Stomach (tissue), 9 donors: ENCODE results near the gene SH3PXD2A. TPM values are rescaled to one million over a fixed set of nuclear protein-coding genes. Genes with fewer than 3 reads are reported as not detected.
A peak's percentile ranks its signal among the peaks of the same experiment; 100 is the strongest.

ENCODE experiments used
- DNase-seq, 2 donors: peaks; one replicate each; pipeline versions ENCODE4 v3.0.0 to v3.0.0-alpha.2; 2013 to 2019
- H3K27ac ChIP-seq, 5 donors: fragments of 200-600 bp in 4 of 5; sonication (generic) in 4 of 5; one replicate each; pipeline ENCODE4 v1.5.1; 2013 to 2019; ENCODE audit warnings: mild to moderate bottlenecking in 1 of 5, moderate library complexity in 1 of 5
- H3K27me3 ChIP-seq, 3 donors: fragments of 200-600 bp; sonication (generic); one replicate each; pipeline ENCODE4 v1.5.1; 2017 to 2019; ENCODE audit warnings: mixed run types in 1 of 3
- H3K36me3 ChIP-seq, 4 donors: fragments of 200-600 bp; sonication (generic); 1 replicate in 3 of 4; 2 replicates in 1 of 4; pipeline ENCODE4 v1.5.1; 2016 to 2019
- H3K4me1 ChIP-seq, 4 donors: fragments of 200-600 bp; sonication (generic); one replicate each; pipeline ENCODE4 v1.5.1; 2016 to 2019
- H3K4me3 ChIP-seq, 4 donors: fragments of 200-600 bp; sonication (generic) in 3 of 4; one replicate each; pipeline ENCODE4 v1.5.1; 2016 to 2019; ENCODE audit warnings: mild to moderate bottlenecking in 1 of 4
- H3K9me3 ChIP-seq, 4 donors: fragments of 200-600 bp; sonication (generic); one replicate each; pipeline ENCODE4 v1.5.1; 2016 to 2019
- EP300 ChIP-seq: sonication (generic); formaldehyde crosslinking; IDR thresholded peaks from one replicate; pipeline ENCODE4 v1.6.1; 2017; ENCODE audit warnings: antibody characterized with exemption
- POLR2A ChIP-seq, 4 donors: fragments of 450-650 bp; IDR thresholded peaks; one replicate each; pipeline ENCODE4 v1.6.1; 2016; ENCODE audit warnings: antibody characterized with exemption in 4 of 4, control low read depth in 2 of 4, mild to moderate bottlenecking in 1 of 4, moderate library complexity in 1 of 4
- POLR2AphosphoS5 ChIP-seq, 3 donors: sonication (generic); formaldehyde crosslinking; IDR thresholded peaks; one replicate each; pipeline ENCODE4 v1.6.1; 2016; ENCODE audit warnings: antibody characterized with exemption in 3 of 3
- WGBS, 5 donors: extraction: QIAGEN DNeasy Blood & Tissue Kit in 3 of 5; methylation state at CpG; one replicate each; pipeline versions ENCODE4 v1.1.5 to v1.1.7; 2013 to 2018; 5-methylcytosine and 5-hydroxymethylcytosine counted together
- intact Hi-C: fragments of 100-400 bp; cut with DNase I; formaldehyde crosslinking; loops from one replicate; pipeline ENCODE4 v1.15.1; 2023; ENCODE audit warnings: low total_unique reads
- polyA plus RNA-seq, 3 donors: library from polyadenylated mRNA; stranded (reverse); fragments of 200-250 nt; gene quantifications; one replicate each; pipeline ENCODE4 v1.2.3, GENCODE V29; 2013
- total RNA-seq, 5 donors: library from RNA; depleted of rRNA; stranded (reverse); fragments of >200 nt; gene quantifications; one replicate each; pipeline versions ENCODE4 v1.1.0 to v1.2.3, GENCODE V29; 2014 to 2016
- TF ChIP-seq, protein P1 (sequence below), 7 experiments: fragments of 450-650 bp in 4 of 7; fragments of 200-600 bp in 3 of 7; sonication (generic) in 3 of 7; IDR thresholded peaks; one replicate each; pipeline ENCODE4 v1.5.1; 2016 to 2019; ENCODE audit warnings: antibody characterized with exemption in 7 of 7, control low read depth in 2 of 7, mild to moderate bottlenecking in 1 of 7
- donor health status: healthy with polysubstance abuse.
- donor health status: Bipolar disorder and iron deficiency.
- donor health status: healthy.

SH3PXD2A gene
- total and polyA plus RNA-seq, 8 donors, result 12.8 to 51.6 (median 24.0) TPM

- TF ChIP-seq, protein P1, sequence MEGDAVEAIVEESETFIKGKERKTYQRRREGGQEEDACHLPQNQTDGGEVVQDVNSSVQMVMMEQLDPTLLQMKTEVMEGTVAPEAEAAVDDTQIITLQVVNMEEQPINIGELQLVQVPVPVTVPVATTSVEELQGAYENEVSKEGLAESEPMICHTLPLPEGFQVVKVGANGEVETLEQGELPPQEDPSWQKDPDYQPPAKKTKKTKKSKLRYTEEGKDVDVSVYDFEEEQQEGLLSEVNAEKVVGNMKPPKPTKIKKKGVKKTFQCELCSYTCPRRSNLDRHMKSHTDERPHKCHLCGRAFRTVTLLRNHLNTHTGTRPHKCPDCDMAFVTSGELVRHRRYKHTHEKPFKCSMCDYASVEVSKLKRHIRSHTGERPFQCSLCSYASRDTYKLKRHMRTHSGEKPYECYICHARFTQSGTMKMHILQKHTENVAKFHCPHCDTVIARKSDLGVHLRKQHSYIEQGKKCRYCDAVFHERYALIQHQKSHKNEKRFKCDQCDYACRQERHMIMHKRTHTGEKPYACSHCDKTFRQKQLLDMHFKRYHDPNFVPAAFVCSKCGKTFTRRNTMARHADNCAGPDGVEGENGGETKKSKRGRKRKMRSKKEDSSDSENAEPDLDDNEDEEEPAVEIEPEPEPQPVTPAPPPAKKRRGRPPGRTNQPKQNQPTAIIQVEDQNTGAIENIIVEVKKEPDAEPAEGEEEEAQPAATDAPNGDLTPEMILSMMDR (IDR thresholded peaks at IDR 0.05), result no peak
- TF ChIP-seq POLR2AphosphoS5 (IDR thresholded peaks at IDR 0.05) (no peak), POLR2A (IDR thresholded peaks at IDR 0.05) (no peak), EP300 (no peak)
- peak overlapping the region; percentile 75 to 89 (median 87) for H3K27ac ChIP-seq
- no peak overlapping the region for H3K4me3 ChIP-seq
- peaks cover 0 to 12% (median 4%) of the 10 kb centered on the region in 4 donors for H3K36me3 ChIP-seq
- peaks cover 28 to 56% (median 45%) of the 10 kb centered on the region in 4 donors for H3K4me1 ChIP-seq
- WGBS, 5 donors, result 81 to 92% (median 90%) methylated on average over 7 of the region's 7 CpGs
- no peak for DNase-seq
- intact Hi-C loops, result no loop called here
- H3K9me3 ChIP-seq, result no peaks in the 10 kb centered on the region
- no peaks in the 10 kb centered on the region for H3K27me3 ChIP-seq
Measured at GRCh38 chr10:103794996-103795395, 60.4 kb downstream of the SH3PXD2A start.

GRCh38 chr10:103793920-103794883 lies 61.2 kb downstream of the SH3PXD2A start:
- no peaks in the 10 kb centered on the region for H3K27me3 ChIP-seq
- TF ChIP-seq EP300 (no peak), POLR2A (IDR thresholded peaks at IDR 0.05) (no peak), POLR2AphosphoS5 (IDR thresholded peaks at IDR 0.05) (peak; percentile 39 to 81 (median 61))
- TF ChIP-seq, protein P1 (IDR thresholded peaks at IDR 0.05), result no peak
- no peaks in the 10 kb centered on the region for H3K9me3 ChIP-seq
- H3K4me3 ChIP-seq, result no peak overlapping the region
- H3K4me1 ChIP-seq, result peaks cover 31 to 64% (median 53%) of the 10 kb centered on the region in 4 donors
- H3K27ac ChIP-seq, result peak overlapping the region; percentile 75 to 89 (median 87)
- intact Hi-C loops, result no loop called here
- peaks cover 0 to 8% (median 2%) of the 10 kb centered on the region in 4 donors for H3K36me3 ChIP-seq
- 26 to 51% (median 47%) methylated on average over 12 to 13 of the region's 13 CpGs for WGBS, 5 donors
- peak; percentile 92 to 94 for DNase-seq

DNA sequence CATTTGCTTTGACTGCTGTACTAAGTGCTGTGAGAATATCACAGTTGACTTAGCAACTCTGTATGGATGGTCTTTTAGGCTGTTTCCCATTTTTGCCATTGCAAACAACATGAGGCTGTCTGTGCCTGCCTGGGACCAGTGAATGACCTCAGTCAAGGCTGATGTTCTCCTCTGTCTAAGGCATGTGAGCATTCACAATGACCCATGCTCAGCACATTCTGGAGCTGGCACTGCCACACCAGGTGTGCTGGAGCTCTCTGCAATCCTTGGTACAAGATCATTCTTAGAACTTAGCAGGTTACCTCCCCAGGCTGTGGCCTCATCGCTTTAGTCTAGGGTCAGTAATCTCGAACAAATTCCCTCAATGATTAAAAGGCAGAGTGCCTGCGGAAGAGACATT lies 61.9 kb downstream of the SH3PXD2A start:
- Histone ChIP-seq H3K27me3 (no peaks in the 10 kb centered on the region), H3K4me1 (peaks cover 31 to 67% (median 55%) of the 10 kb centered on the region in 4 donors), H3K36me3 (peaks cover 0 to 5% (median 1%) of the 10 kb centered on the region in 4 donors), H3K9me3 (no peaks in the 10 kb centered on the region), H3K4me3 (no peak overlapping the region), H3K27ac (peak overlapping the region; percentile 68 to 87 (median 80))
- no peak for DNase-seq
- intact Hi-C loops, result no loop called here
- TF ChIP-seq, protein P1 (IDR thresholded peaks at IDR 0.05), result no peak
- TF ChIP-seq POLR2A (IDR thresholded peaks at IDR 0.05) (no peak), POLR2AphosphoS5 (IDR thresholded peaks at IDR 0.05) (no peak), EP300 (no peak)
- WGBS, 5 donors, result 38 to 54% (median 45%) methylated on average over 3 of the region's 3 CpGs

GRCh38 chr10:103792547-103792946 lies 62.8 kb downstream of the SH3PXD2A start:
- Histone ChIP-seq H3K9me3 (no peaks in the 10 kb centered on the region), H3K27me3 (no peaks in the 10 kb centered on the region), H3K4me3 (no peak overlapping the region), H3K4me1 (peaks cover 31 to 70% (median 58%) of the 10 kb centered on the region in 4 donors), H3K36me3 (peaks cover 0 to under 1% (median 0%) of the 10 kb centered on the region in 4 donors), H3K27ac (peak overlapping the region in 4 of 5 donors; percentile 2 to 87 (median 84))
- WGBS, 5 donors, result 77 to 96% (median 85%) methylated on average over 2 of the region's 2 CpGs
- TF ChIP-seq, protein P1 (IDR thresholded peaks at IDR 0.05), result no peak
- TF ChIP-seq POLR2AphosphoS5 (IDR thresholded peaks at IDR 0.05) (no peak), EP300 (no peak), POLR2A (IDR thresholded peaks at IDR 0.05) (no peak)
- intact Hi-C loops, result no loop called here
- DNase-seq, result no peak
